Neural cell (in vitro differentiated cells): ENCODE data around the gene PANK2.

Source experiments
- EP300 ChIP-seq: fragments of 450-650 bp; conservative IDR thresholded peaks from 2 replicates; pipeline ENCODE4 v1.6.1; 2014; ENCODE audit warnings: antibody characterized with exemption, mild to moderate bottlenecking, moderate library complexity; ENCODE audit not compliant: poor library complexity, severe bottlenecking
- EZH2 ChIP-seq: fragments of 200-600, 300-800 bp; shearing (Covaris generic), sonication (generic); IDR thresholded peaks from 2 replicates; pipeline ENCODE4 v1.6.1; 2014; ENCODE audit warnings: antibody characterized with exemption, low read length, borderline replicate concordance, mild to moderate bottlenecking; ENCODE audit not compliant: insufficient read depth, poor library complexity, severe bottlenecking
- RAD21 ChIP-seq: fragments of 450-650 bp; conservative IDR thresholded peaks from 2 replicates; pipeline ENCODE4 v1.6.1; 2014; ENCODE audit warnings: antibody characterized with exemption, mild to moderate bottlenecking, moderate library complexity
- SMC3 ChIP-seq: fragments of 450-650 bp; conservative IDR thresholded peaks from 2 replicates; pipeline ENCODE4 v1.6.1; 2014; ENCODE audit warnings: antibody characterized with exemption, mild to moderate bottlenecking, moderate library complexity; ENCODE audit not compliant: poor library complexity
- TAF1 ChIP-seq: IDR thresholded peaks from 2 replicates; pipeline ENCODE4 v1.6.1; 2012; ENCODE audit warnings: low read depth
- TF ChIP-seq, protein P1 (sequence below): fragments of 450-650 bp; IDR thresholded peaks from 2 replicates; pipeline ENCODE4 v1.5.1; 2014; ENCODE audit warnings: antibody characterized with exemption, mild to moderate bottlenecking, moderate library complexity; ENCODE audit not compliant: poor library complexity, severe bottlenecking

DNA sequence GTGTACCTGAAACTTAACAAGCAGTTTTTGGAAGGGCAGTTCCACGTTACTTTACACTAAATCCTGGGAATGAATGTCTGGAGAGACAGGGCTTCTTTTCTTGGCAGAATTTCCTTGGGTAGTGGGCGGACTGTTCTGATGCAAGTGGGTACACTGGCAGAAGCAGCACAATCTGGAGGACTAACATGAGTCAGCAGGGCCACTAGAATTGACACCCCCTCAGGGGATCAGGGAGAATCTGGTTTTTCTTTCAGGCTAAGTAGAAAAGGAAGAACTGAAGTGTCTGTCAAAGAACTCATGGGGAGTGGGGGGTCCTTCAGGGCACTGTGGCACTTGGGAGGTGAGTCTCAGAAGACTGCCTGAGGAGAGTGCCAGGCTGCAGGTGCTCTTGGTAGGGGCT is 34.6 kb downstream of the PANK2 start:
- TF ChIP-seq, protein P1, sequence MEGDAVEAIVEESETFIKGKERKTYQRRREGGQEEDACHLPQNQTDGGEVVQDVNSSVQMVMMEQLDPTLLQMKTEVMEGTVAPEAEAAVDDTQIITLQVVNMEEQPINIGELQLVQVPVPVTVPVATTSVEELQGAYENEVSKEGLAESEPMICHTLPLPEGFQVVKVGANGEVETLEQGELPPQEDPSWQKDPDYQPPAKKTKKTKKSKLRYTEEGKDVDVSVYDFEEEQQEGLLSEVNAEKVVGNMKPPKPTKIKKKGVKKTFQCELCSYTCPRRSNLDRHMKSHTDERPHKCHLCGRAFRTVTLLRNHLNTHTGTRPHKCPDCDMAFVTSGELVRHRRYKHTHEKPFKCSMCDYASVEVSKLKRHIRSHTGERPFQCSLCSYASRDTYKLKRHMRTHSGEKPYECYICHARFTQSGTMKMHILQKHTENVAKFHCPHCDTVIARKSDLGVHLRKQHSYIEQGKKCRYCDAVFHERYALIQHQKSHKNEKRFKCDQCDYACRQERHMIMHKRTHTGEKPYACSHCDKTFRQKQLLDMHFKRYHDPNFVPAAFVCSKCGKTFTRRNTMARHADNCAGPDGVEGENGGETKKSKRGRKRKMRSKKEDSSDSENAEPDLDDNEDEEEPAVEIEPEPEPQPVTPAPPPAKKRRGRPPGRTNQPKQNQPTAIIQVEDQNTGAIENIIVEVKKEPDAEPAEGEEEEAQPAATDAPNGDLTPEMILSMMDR: no peak
- no peak for TF ChIP-seq RAD21
- TF ChIP-seq TAF1: no peak
- no peak for TF ChIP-seq EZH2
- TF ChIP-seq EP300: no peak
- TF ChIP-seq SMC3: no peak
